ENCODE results near the gene TLK2. TPM values are rescaled to one million over a fixed set of nuclear protein-coding genes. Genes with fewer than 3 reads are reported as not detected.
"Not testable (repeated sequence)": the region's sequence is repeated elsewhere in the genome, so short reads cannot be mapped to it uniquely, and the experiment has no call there.

TLK2 gene
- total and polyA plus RNA-seq, 7 donors: 21.1 to 59.3 (median 30.7) TPM

- no peaks in the 10 kb centered on the region for H3K4me1 ChIP-seq
- DNase-seq: no peak
- TF ChIP-seq POLR2A (IDR thresholded peaks at IDR 0.05): no peak
- TF ChIP-seq EP300 (IDR thresholded peaks at IDR 0.05): no peak
- TF ChIP-seq POLR2AphosphoS5 (IDR thresholded peaks at IDR 0.05): no peak
- no peak for TF ChIP-seq CTCF (IDR thresholded peaks at IDR 0.05)
- no peaks in the 10 kb centered on the region for H3K27me3 ChIP-seq
- no peak overlapping the region for H3K4me3 ChIP-seq
- H3K27ac ChIP-seq: no peak overlapping the region
- H3K36me3 ChIP-seq: peaks cover 14 to 78% (median 29%) of the 10 kb centered on the region in 4 donors
- 89 to 92% methylated on average over 2 of the region's 2 CpGs for WGBS, 2 donors
- intact Hi-C loops (cut with DNase I): no loop called here
- no peaks in the 10 kb centered on the region for H3K9me3 ChIP-seq
Measured at GRCh38 chr17:62597920-62598319, 119.3 kb downstream of the TLK2 start.

GRCh38 chr17:62599964-62600657 lies 121.5 kb downstream of the TLK2 start:
- TF ChIP-seq POLR2AphosphoS5 (IDR thresholded peaks at IDR 0.05): no peak
- Histone ChIP-seq H3K27me3 (no peaks in the 10 kb centered on the region), H3K4me1 (no peaks in the 10 kb centered on the region), H3K9me3 (no peaks in the 10 kb centered on the region), H3K27ac (no peak overlapping the region), H3K4me3 (no peak overlapping the region), H3K36me3 (peaks cover 14 to 86% (median 30%) of the 10 kb centered on the region in 4 donors)
- no peak for DNase-seq
- intact Hi-C loops (cut with DNase I): no loop called here
- 92 to 94% methylated on average over 6 of the region's 6 CpGs for WGBS, 2 donors

GRCh38 chr17:62600805-62601204 lies 122.2 kb downstream of the TLK2 start:
- WGBS, 2 donors: 54 to 82% methylated on average over 1 of the region's 1 CpG
- no peak overlapping the region for H3K4me3 ChIP-seq
- TF ChIP-seq EP300 (IDR thresholded peaks at IDR 0.05) (no peak), POLR2AphosphoS5 (IDR thresholded peaks at IDR 0.05) (no peak), CTCF (IDR thresholded peaks at IDR 0.05) (no peak), POLR2A (IDR thresholded peaks at IDR 0.05) (no peak)

GRCh38 chr17:62601471-62601870 lies 122.8 kb downstream of the TLK2 start:
- 90 to 96% methylated on average over 2 of the region's 2 CpGs for WGBS, 2 donors
- Histone ChIP-seq H3K27me3 (no peaks in the 10 kb centered on the region), H3K9me3 (no peaks in the 10 kb centered on the region), H3K4me3 (no peak overlapping the region), H3K4me1 (no peaks in the 10 kb centered on the region), H3K27ac (no peak overlapping the region), H3K36me3 (peaks cover 18 to 84% (median 33%) of the 10 kb centered on the region in 4 donors)
- DNase-seq: no peak
- intact Hi-C loops (cut with DNase I): no loop called here
- TF ChIP-seq POLR2A (IDR thresholded peaks at IDR 0.05) (no peak), EP300 (IDR thresholded peaks at IDR 0.05) (no peak), CTCF (IDR thresholded peaks at IDR 0.05) (no peak), POLR2AphosphoS5 (IDR thresholded peaks at IDR 0.05) (no peak)

More at GRCh38 chr17:62600805-62601204, 122.2 kb downstream of the TLK2 start:
- peaks cover 14 to 85% (median 30%) of the 10 kb centered on the region in 4 donors for H3K36me3 ChIP-seq
- H3K9me3 ChIP-seq: no peaks in the 10 kb centered on the region
- no peaks in the 10 kb centered on the region for H3K4me1 ChIP-seq
- no peak overlapping the region for H3K27ac ChIP-seq
- H3K27me3 ChIP-seq: no peaks in the 10 kb centered on the region
- no peak for DNase-seq
- intact Hi-C loops (cut with DNase I): no loop called here

- H3K27ac ChIP-seq; H3K9me3 ChIP-seq; intact Hi-C loops (cut with DNase I); H3K4me1 ChIP-seq; H3K27me3 ChIP-seq; H3K4me3 ChIP-seq; DNase-seq: not testable (repeated sequence)
- WGBS, 2 donors: 97 to 98% methylated on average over 6 of the region's 6 CpGs
- peaks cover 20 to 90% (median 41%) of the 10 kb centered on the region in 4 donors for H3K36me3 ChIP-seq
Measured at GRCh38 chr17:62603783-62604182, 125.2 kb downstream of the TLK2 start.

- peaks cover 11 to 93% (median 42%) of the 10 kb centered on the region in 4 donors for H3K36me3 ChIP-seq
Measured at GRCh38 chr17:62605588-62605987, 127.0 kb downstream of the TLK2 start.

More at GRCh38 chr17:62605588-62605987, 127.0 kb downstream of the TLK2 start:
- intact Hi-C loops (cut with DNase I): no loop called here
- DNase-seq: no peak
- H3K27me3 ChIP-seq: no peaks in the 10 kb centered on the region
- no peak overlapping the region for H3K27ac ChIP-seq
- WGBS, 2 donors: 98% methylated on average over 7 of the region's 7 CpGs
- no peaks in the 10 kb centered on the region for H3K9me3 ChIP-seq
- no peak overlapping the region for H3K4me3 ChIP-seq
- TF ChIP-seq CTCF (IDR thresholded peaks at IDR 0.05) (no peak), POLR2AphosphoS5 (IDR thresholded peaks at IDR 0.05) (no peak), POLR2A (IDR thresholded peaks at IDR 0.05) (no peak), EP300 (IDR thresholded peaks at IDR 0.05) (no peak)
- H3K4me1 ChIP-seq: no peaks in the 10 kb centered on the region

Data from sigmoid colon (tissue), 7 donors.